Right atrium auricular region (tissue), 2 donors: Measurements from ENCODE around the gene TTC7B. TPM values are rescaled to one million over a fixed set of nuclear protein-coding genes. Genes with fewer than 3 reads are reported as not detected.

Experiments used
- DNase-seq: peaks from one replicate; pipeline ENCODE4 v3.0.0-alpha.2; 2019; ENCODE audit warnings: low spot score
- H3K27ac ChIP-seq, 2 donors: fragments of 200-600 bp; sonication (generic); 1 replicate in 1 of 2; 2 replicates in 1 of 2; pipeline ENCODE4 v1.5.1; 2016 to 2019
- H3K27me3 ChIP-seq, 2 donors: fragments of 200-600 bp; sonication (generic); one replicate each; pipeline versions ENCODE4 v1.5.1 to v1.6.0; 2017 to 2019
- H3K36me3 ChIP-seq: fragments of 200-600 bp; sonication (generic); one replicate; pipeline ENCODE4 v1.5.1; 2016
- H3K4me1 ChIP-seq, 2 donors: fragments of 200-600 bp; sonication (generic); one replicate each; pipeline versions ENCODE4 v1.5.1 to v1.6.0; 2017 to 2019
- H3K4me3 ChIP-seq, 2 donors: fragments of 200-600 bp; sonication (generic); 1 replicate in 1 of 2; 2 replicates in 1 of 2; pipeline ENCODE4 v1.5.1; 2017 to 2019; ENCODE audit warnings: mild to moderate bottlenecking in 1 of 2, moderate library complexity in 1 of 2
- H3K9me3 ChIP-seq, 2 donors: fragments of 200-600 bp; sonication (generic); one replicate each; pipeline ENCODE4 v1.5.1; 2019
- total RNA-seq, 2 donors: library from RNA; depleted of rRNA; stranded (reverse); fragments of >200 nt; gene quantifications; one replicate each; pipeline ENCODE4 v1.1.0, GENCODE V29; 2016
- TF ChIP-seq, protein P1 (sequence below), 2 donors: fragments of 200-600 bp; sonication (generic); IDR thresholded peaks; one replicate each; pipeline ENCODE4 v1.5.1; 2019; ENCODE audit warnings: antibody characterized with exemption in 2 of 2

TTC7B gene
- total RNA-seq, 2 donors from 2014 or later: 45.5 to 57.3 TPM

GRCh38 chr14:90682615-90683014, 133.6 kb downstream of the TTC7B start:
- TF ChIP-seq, protein P1, sequence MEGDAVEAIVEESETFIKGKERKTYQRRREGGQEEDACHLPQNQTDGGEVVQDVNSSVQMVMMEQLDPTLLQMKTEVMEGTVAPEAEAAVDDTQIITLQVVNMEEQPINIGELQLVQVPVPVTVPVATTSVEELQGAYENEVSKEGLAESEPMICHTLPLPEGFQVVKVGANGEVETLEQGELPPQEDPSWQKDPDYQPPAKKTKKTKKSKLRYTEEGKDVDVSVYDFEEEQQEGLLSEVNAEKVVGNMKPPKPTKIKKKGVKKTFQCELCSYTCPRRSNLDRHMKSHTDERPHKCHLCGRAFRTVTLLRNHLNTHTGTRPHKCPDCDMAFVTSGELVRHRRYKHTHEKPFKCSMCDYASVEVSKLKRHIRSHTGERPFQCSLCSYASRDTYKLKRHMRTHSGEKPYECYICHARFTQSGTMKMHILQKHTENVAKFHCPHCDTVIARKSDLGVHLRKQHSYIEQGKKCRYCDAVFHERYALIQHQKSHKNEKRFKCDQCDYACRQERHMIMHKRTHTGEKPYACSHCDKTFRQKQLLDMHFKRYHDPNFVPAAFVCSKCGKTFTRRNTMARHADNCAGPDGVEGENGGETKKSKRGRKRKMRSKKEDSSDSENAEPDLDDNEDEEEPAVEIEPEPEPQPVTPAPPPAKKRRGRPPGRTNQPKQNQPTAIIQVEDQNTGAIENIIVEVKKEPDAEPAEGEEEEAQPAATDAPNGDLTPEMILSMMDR (IDR thresholded peaks at IDR 0.05): no peak
- DNase-seq: no peak
- no peak overlapping the region for H3K27ac ChIP-seq
- no peaks in the 10 kb centered on the region for H3K9me3 ChIP-seq
- peaks cover 7% of the 10 kb centered on the region for H3K36me3 ChIP-seq
- no peak overlapping the region for H3K4me3 ChIP-seq
- H3K27me3 ChIP-seq: no peaks in the 10 kb centered on the region
- peaks cover 0 to 5% of the 10 kb centered on the region in 2 donors for H3K4me1 ChIP-seq

DNA sequence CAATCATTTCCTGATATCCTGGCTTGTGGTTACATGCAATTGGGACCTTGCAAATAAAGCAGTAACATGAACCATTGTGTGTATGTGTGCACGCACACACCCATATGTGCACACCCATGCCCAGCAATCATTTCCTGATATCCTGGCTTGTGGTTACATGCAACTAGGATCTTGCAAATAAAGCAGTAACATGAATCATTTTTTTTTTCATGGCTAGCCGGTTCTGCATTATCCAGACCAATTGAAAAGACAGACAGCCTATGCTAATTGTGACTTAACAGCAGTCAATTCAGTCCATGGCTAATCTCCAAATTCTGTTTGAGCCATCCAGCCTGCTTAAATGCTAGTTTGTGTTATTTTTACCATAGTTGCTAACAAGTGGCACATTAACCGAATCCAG, 134.3 kb downstream of the TTC7B start:
- H3K4me3 ChIP-seq: no peak overlapping the region
- peaks cover 0 to 7% of the 10 kb centered on the region in 2 donors for H3K4me1 ChIP-seq
- no peaks in the 10 kb centered on the region for H3K9me3 ChIP-seq
- DNase-seq: no peak
- no peaks in the 10 kb centered on the region for H3K27me3 ChIP-seq
- TF ChIP-seq, protein P1 (IDR thresholded peaks at IDR 0.05): no peak
- H3K36me3 ChIP-seq: peaks cover 7% of the 10 kb centered on the region
- no peak overlapping the region for H3K27ac ChIP-seq

GRCh38 chr14:90678846-90679362, 137.3 kb downstream of the TTC7B start:
- Histone ChIP-seq H3K4me1 (peaks cover 3 to 29% of the 10 kb centered on the region in 2 donors), H3K36me3 (no peaks in the 10 kb centered on the region), H3K4me3 (no peak overlapping the region), H3K9me3 (no peaks in the 10 kb centered on the region), H3K27ac (no peak overlapping the region), H3K27me3 (no peaks in the 10 kb centered on the region)
- no peak for DNase-seq
- TF ChIP-seq, protein P1 (IDR thresholded peaks at IDR 0.05): no peak

- Histone ChIP-seq H3K36me3 (no peaks in the 10 kb centered on the region), H3K4me3 (no peak overlapping the region), H3K27me3 (no peaks in the 10 kb centered on the region), H3K27ac (no peak overlapping the region), H3K9me3 (no peaks in the 10 kb centered on the region), H3K4me1 (peaks cover 3 to 29% of the 10 kb centered on the region in 2 donors)
- no peak for DNase-seq
- TF ChIP-seq, protein P1 (IDR thresholded peaks at IDR 0.05): no peak
These were observed 137.8 kb downstream of the TTC7B start for GRCh38 chr14:90678420-90678819.

GRCh38 chr14:90677484-90678050, 138.7 kb downstream of the TTC7B start:
- peaks cover 3 to 29% of the 10 kb centered on the region in 2 donors for H3K4me1 ChIP-seq
- DNase-seq: no peak
- no peaks in the 10 kb centered on the region for H3K9me3 ChIP-seq
- H3K27me3 ChIP-seq: no peaks in the 10 kb centered on the region
- TF ChIP-seq, protein P1 (IDR thresholded peaks at IDR 0.05): no peak
- H3K4me3 ChIP-seq: no peak overlapping the region
- H3K36me3 ChIP-seq: no peaks in the 10 kb centered on the region
- peak overlapping the region; percentile 31 to 89 for H3K27ac ChIP-seq

DNA sequence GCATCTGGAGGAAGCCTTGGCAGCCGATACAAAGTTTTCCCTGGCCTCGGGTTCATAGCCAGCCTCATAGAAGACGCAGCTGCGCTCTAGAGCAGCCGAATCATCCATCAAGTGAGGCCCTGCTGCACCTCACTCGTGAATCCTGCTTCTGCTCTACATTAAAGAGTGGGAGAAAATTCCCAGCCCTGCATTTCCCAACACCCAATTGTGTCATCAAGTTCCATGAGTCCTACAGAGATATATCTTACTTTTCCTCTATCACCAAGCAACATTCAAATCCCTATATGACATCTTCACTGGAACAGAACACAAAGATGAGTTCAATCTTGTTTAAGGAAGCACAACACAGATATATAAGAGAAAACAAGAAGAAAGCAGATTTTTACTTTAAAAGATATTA, 139.3 kb downstream of the TTC7B start:
- DNase-seq: no peak
- H3K36me3 ChIP-seq: no peaks in the 10 kb centered on the region
- TF ChIP-seq, protein P1 (IDR thresholded peaks at IDR 0.05): no peak
- H3K9me3 ChIP-seq: no peaks in the 10 kb centered on the region
- no peaks in the 10 kb centered on the region for H3K27me3 ChIP-seq
- H3K4me3 ChIP-seq: no peak overlapping the region
- H3K27ac ChIP-seq: peak overlapping the region; percentile 31 to 89
- peaks cover 3 to 33% of the 10 kb centered on the region in 2 donors for H3K4me1 ChIP-seq
